Ovary (tissue), 9 donors: ENCODE results near the gene HIBCH. TPM values are rescaled to one million over a fixed set of nuclear protein-coding genes. Genes with fewer than 3 reads are reported as not detected.

Experiments used
- DNase-seq, 5 donors: peaks; one replicate each; pipeline ENCODE4 v3.0.0-alpha.2; 2019 to 2020
- H3K27ac ChIP-seq, 2 donors: fragments of 200-600 bp; one replicate each; pipeline versions ENCODE4 v1.5.1 to v1.8.0; 2019 to 2022
- H3K27me3 ChIP-seq: fragments of 200-600 bp; one replicate; pipeline ENCODE4 v1.8.0; 2022
- H3K36me3 ChIP-seq: fragments of 200-600 bp; sonication (generic); one replicate; pipeline ENCODE4 v1.5.1; 2019
- H3K4me1 ChIP-seq: one replicate; pipeline ENCODE4 v1.8.1; 2013; ENCODE audit warnings: mild to moderate bottlenecking, moderate library complexity; ENCODE audit not compliant: insufficient read depth
- H3K4me3 ChIP-seq: fragments of 200-600 bp; sonication (generic); one replicate; pipeline ENCODE4 v1.5.1; 2017
- H3K9me3 ChIP-seq, 2 donors: fragments of 200-600 bp in 1 of 2; sonication (generic) in 1 of 2; one replicate each; pipeline versions ENCODE4 v1.5.1 to v1.8.1; 2013 to 2019; ENCODE audit warnings: mild to moderate bottlenecking in 1 of 2, moderate library complexity in 1 of 2
- CTCF ChIP-seq, 3 donors: fragments of 450-650 bp in 2 of 3; fragments of 200-600 bp in 1 of 3; IDR thresholded peaks; one replicate each; pipeline versions ENCODE4 v1.5.1 to v1.8.0; 2016 to 2022; ENCODE audit warnings: antibody characterized with exemption in 3 of 3, mild to moderate bottlenecking in 1 of 3
- EP300 ChIP-seq: sonication (generic); formaldehyde crosslinking; IDR thresholded peaks from one replicate; pipeline ENCODE4 v1.6.1; 2017; ENCODE audit warnings: antibody characterized with exemption
- POLR2A ChIP-seq: fragments of 450-650 bp; IDR thresholded peaks from one replicate; pipeline ENCODE4 v1.6.1; 2017; ENCODE audit warnings: antibody characterized with exemption, mild to moderate bottlenecking, moderate library complexity
- WGBS, 3 donors: extraction: QIAGEN DNeasy Blood & Tissue Kit in 1 of 3; methylation state at CpG; one replicate each; pipeline versions ENCODE4 v1.1.5 to v1.1.7; 2013 to 2017; 5-methylcytosine and 5-hydroxymethylcytosine counted together
- intact Hi-C, 4 donors: fragments of 100-400 bp; cut with DNase I; formaldehyde crosslinking; loops; one replicate each; pipeline versions ENCODE4 v1.11.0 to v1.15.1; 2022 to 2023
- polyA plus RNA-seq, 2 donors: library from polyadenylated mRNA; stranded (reverse); fragments of 200-250 nt in 1 of 2; fragments of 350-450 nt in 1 of 2; fragmentation: Illumina TruSeq in 1 of 2; extraction: RNeasy Lipid Tissue Mini Kit (QIAGEN cat#74804) in 1 of 2; gene quantifications; one replicate each; pipeline ENCODE4 v1.2.3, GENCODE V29; 2013 to 2014
- total RNA-seq, 7 donors: library from RNA; depleted of rRNA in 2 of 7; stranded (reverse); fragments of >200 nt in 2 of 7; fragmentation: NEBNext Ultra II Directional in 3 of 7; extraction: Animal tissue kit (Norgen Biotek cat#: 25700) in 3 of 7; gene quantifications; one replicate each; pipeline versions ENCODE4 v1.1.0 to v1.2.4, GENCODE V29; 2016 to 2023
- donor health status: DM: no; HTN: no; CAD: no; lungs with moderate emphysema.
- donor health status: DM: no; HTN: no; CAD: no.
- donor health status: Bipolar disorder and iron deficiency.
- donor health status: DM: yes; HTN: yes; CAD: no.
- donor health status: DM: no; HTN: no; CAD: no.
- donor health status: DM: yes; HTN: yes; CAD: no.

The HIBCH gene
- total and polyA plus RNA-seq, 9 donors, result 9.7 to 28.4 (median 21.7) TPM

GRCh38 chr2:190169221-190170072 lies 150.2 kb downstream of the HIBCH start:
- DNase-seq, result no peak
- no peaks in the 10 kb centered on the region for H3K9me3 ChIP-seq
- no peak overlapping the region for H3K27ac ChIP-seq
- no peaks in the 10 kb centered on the region for H3K27me3 ChIP-seq
- H3K4me1 ChIP-seq, result no peaks in the 10 kb centered on the region
- intact Hi-C loops, result loop anchor here in 1 of 4 donors (2.0 kb wide), 1 partner anchor 65 kb away; no protein-coding TSS in a partner anchor
- no peaks in the 10 kb centered on the region for H3K36me3 ChIP-seq
- no peak for TF ChIP-seq EP300
- no peak for TF ChIP-seq CTCF (IDR thresholded peaks at IDR 0.05)
- no peak for TF ChIP-seq POLR2A
- no peak overlapping the region for H3K4me3 ChIP-seq
- WGBS, 3 donors, result 55 to 56% (median 56%) methylated on average over 5 of the region's 5 CpGs

DNA sequence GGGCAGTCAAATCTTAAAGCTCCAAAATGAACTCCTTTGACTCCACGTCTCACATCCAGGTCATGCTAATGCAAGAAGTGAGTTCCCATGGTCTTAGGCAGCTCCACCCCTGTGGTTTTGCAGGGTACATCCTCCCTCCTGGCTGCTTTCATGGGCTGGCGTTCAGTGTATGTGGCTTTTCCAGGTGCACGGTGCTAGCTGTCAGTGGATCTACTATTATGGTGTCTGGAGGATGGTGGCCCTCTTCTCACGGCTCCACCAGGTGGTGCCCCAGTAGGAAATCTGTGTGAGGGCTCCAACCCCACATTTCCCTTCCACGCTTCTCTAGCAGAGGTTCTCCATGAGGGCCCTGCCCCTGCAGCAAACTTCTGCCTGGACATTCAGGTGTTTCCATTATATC lies 151.9 kb downstream of the HIBCH start:
- Histone ChIP-seq H3K27ac (no peak overlapping the region), H3K36me3 (no peaks in the 10 kb centered on the region), H3K4me3 (no peak overlapping the region), H3K9me3 (no peaks in the 10 kb centered on the region), H3K27me3 (no peaks in the 10 kb centered on the region), H3K4me1 (no peaks in the 10 kb centered on the region)
- DNase-seq, result no peak
- TF ChIP-seq CTCF (IDR thresholded peaks at IDR 0.05) (no peak), EP300 (no peak), POLR2A (no peak)
- WGBS, 3 donors, result 96 to 100% (median 97%) methylated on average over 5 of the region's 5 CpGs
- intact Hi-C loops, result no loop called here

DNA sequence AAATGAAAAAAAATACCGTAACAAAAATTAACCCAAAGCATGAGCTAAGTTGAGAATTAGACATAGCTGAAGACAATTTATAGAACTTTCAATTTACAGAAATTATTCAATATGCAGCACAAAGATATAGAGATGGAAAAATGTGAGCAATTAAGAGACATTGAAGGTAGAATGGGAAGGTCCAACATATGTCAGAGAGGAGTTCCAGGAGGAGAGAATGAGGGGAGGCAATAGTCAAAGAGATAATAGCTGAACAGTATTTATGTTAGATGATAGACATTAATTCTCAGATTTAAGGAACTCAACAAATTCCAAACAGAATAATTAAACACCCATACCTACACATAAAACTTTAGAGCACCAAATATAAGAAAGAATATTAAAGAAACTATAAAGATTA lies 154.1 kb downstream of the HIBCH start:
- intact Hi-C loops, result no loop called here
- TF ChIP-seq POLR2A (no peak), EP300 (no peak), CTCF (IDR thresholded peaks at IDR 0.05) (no peak)
- 94 to 100% (median 96%) methylated on average over 1 of the region's 1 CpG for WGBS, 3 donors
- no peak for DNase-seq
- Histone ChIP-seq H3K4me3 (no peak overlapping the region), H3K36me3 (no peaks in the 10 kb centered on the region), H3K27me3 (no peaks in the 10 kb centered on the region), H3K27ac (no peak overlapping the region), H3K4me1 (no peaks in the 10 kb centered on the region), H3K9me3 (no peaks in the 10 kb centered on the region)

DNA sequence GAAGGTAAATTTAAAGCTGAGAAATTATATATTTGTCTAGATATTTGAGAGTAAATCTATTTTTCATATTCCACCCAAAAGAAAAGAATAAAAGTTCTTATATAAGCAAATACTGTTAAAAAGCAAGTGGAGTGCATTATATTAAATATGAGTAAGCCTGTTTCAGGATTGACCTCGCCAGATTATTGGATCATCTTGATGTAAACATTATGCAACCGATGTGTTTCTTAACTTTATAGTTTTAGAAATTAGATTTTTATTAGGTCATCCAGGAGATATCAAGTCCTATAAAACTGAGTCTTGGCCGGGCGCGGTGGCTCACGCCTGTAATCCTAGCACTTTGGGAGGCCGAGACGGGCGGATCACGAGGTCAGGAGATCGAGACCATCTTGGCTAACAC lies 156.8 kb downstream of the HIBCH start:
- Histone ChIP-seq H3K4me1 (no peaks in the 10 kb centered on the region), H3K9me3 (no peaks in the 10 kb centered on the region), H3K36me3 (no peaks in the 10 kb centered on the region), H3K27me3 (no peaks in the 10 kb centered on the region), H3K27ac (no peak overlapping the region), H3K4me3 (no peak overlapping the region)
- intact Hi-C loops, result no loop called here
- TF ChIP-seq CTCF (IDR thresholded peaks at IDR 0.05) (no peak), EP300 (no peak), POLR2A (no peak)
- DNase-seq, result no peak
- 97 to 98% (median 98%) methylated on average over 11 of the region's 11 CpGs for WGBS, 3 donors
